Nephron (organoid): ENCODE data around the gene SELENOV.
A peak's percentile ranks its signal among the peaks of the same experiment; 100 is the strongest.

Experiments
- H3K27ac Mint-ChIP-seq, 3 experiments: 2 replicates each; pipeline ENCODE4 v1.8.0; 2020; ENCODE audit warnings: mixed read lengths in 3 of 3, mild to moderate bottlenecking in 2 of 3, moderate library complexity in 1 of 3
- H3K27me3 Mint-ChIP-seq: 2 replicates; pipeline ENCODE4 v1.8.0; 2021; ENCODE audit warnings: low read depth, mild to moderate bottlenecking, moderate library complexity, mixed read lengths
- H3K36me3 Mint-ChIP-seq: 2 replicates; pipeline ENCODE4 v1.8.0; 2020; ENCODE audit warnings: low read depth, mixed read lengths
- H3K4me1 Mint-ChIP-seq: 2 replicates; pipeline ENCODE4 v1.8.0; 2020; ENCODE audit warnings: mixed read lengths
- H3K4me3 Mint-ChIP-seq, 3 experiments: 2 replicates each; pipeline ENCODE4 v1.8.0; 2020; ENCODE audit warnings: mild to moderate bottlenecking in 3 of 3, mixed read lengths in 3 of 3, moderate library complexity in 2 of 3
- H3K9me3 Mint-ChIP-seq: 2 replicates; pipeline ENCODE4 v1.8.0; 2020; ENCODE audit warnings: mixed read lengths
- CTCF ChIP-seq, 3 experiments: fragments of 200-600 bp; sonication (generic); IDR thresholded peaks; one replicate each; pipeline ENCODE4 v1.5.0; 2021; ENCODE audit warnings: antibody characterized with exemption in 3 of 3; ENCODE audit not compliant: unreplicated experiment in 3 of 3

Gene SELENOV

GRCh38 chr19:39514840-39515550 is at the start of gene SELENOV:
Gene SELENOV (plus strand): TSS chr19:39515139. CDS start chr19:39515213, 74 bp downstream.
- H3K36me3 Mint-ChIP-seq, result no peaks in the 10 kb centered on the region
- no peak for TF ChIP-seq CTCF (IDR thresholded peaks at IDR 0.05; ENCODE audit: unreplicated experiment in 3 of 3)
- H3K9me3 Mint-ChIP-seq, result no peaks in the 10 kb centered on the region
- peak within 1 kb of the TSS in 2 of 3 experiments; percentile 38 to 48 for H3K27ac Mint-ChIP-seq
- peaks cover 71% of the 10 kb centered on the region for H3K27me3 Mint-ChIP-seq
- H3K4me1 Mint-ChIP-seq, result no peaks in the 10 kb centered on the region
- H3K4me3 Mint-ChIP-seq, result peak within 1 kb of the TSS; percentile 83 to 87 (median 84)

- H3K27me3 Mint-ChIP-seq, result no peaks in the 10 kb centered on the region
Observed at GRCh38 chr19:39465956-39466747, 48.8 kb upstream of the SELENOV start.

GRCh38 chr19:39467941-39468340 is 47.0 kb upstream of the SELENOV start:
- Mint-ChIP-seq H3K36me3 (peaks cover 71% of the 10 kb centered on the region), H3K27me3 (no peaks in the 10 kb centered on the region), H3K4me1 (no peaks in the 10 kb centered on the region), H3K27ac (no peak overlapping the region), H3K4me3 (no peak overlapping the region), H3K9me3 (no peaks in the 10 kb centered on the region)
- no peak for TF ChIP-seq CTCF (IDR thresholded peaks at IDR 0.05; ENCODE audit: unreplicated experiment in 3 of 3)

More at GRCh38 chr19:39465956-39466747, 48.8 kb upstream of the SELENOV start:
- Mint-ChIP-seq H3K27ac (no peak overlapping the region), H3K4me3 (no peak overlapping the region), H3K4me1 (no peaks in the 10 kb centered on the region), H3K9me3 (no peaks in the 10 kb centered on the region), H3K36me3 (peaks cover 70% of the 10 kb centered on the region)
- TF ChIP-seq CTCF (IDR thresholded peaks at IDR 0.05; ENCODE audit: unreplicated experiment in 3 of 3), result no peak

GRCh38 chr19:39469036-39469435 is 45.9 kb upstream of the SELENOV start:
- H3K27ac Mint-ChIP-seq, result no peak overlapping the region
- no peak overlapping the region for H3K4me3 Mint-ChIP-seq
- no peak for TF ChIP-seq CTCF (IDR thresholded peaks at IDR 0.05; ENCODE audit: unreplicated experiment in 3 of 3)
- H3K4me1 Mint-ChIP-seq, result no peaks in the 10 kb centered on the region
- H3K27me3 Mint-ChIP-seq, result no peaks in the 10 kb centered on the region
- H3K9me3 Mint-ChIP-seq, result no peaks in the 10 kb centered on the region
- H3K36me3 Mint-ChIP-seq, result peaks cover 65% of the 10 kb centered on the region

GRCh38 chr19:39469567-39469966 is 45.4 kb upstream of the SELENOV start:
- H3K4me3 Mint-ChIP-seq, result no peak overlapping the region
- peaks cover 70% of the 10 kb centered on the region for H3K36me3 Mint-ChIP-seq
- H3K4me1 Mint-ChIP-seq, result no peaks in the 10 kb centered on the region
- H3K27me3 Mint-ChIP-seq, result no peaks in the 10 kb centered on the region
- H3K9me3 Mint-ChIP-seq, result no peaks in the 10 kb centered on the region
- H3K27ac Mint-ChIP-seq, result no peak overlapping the region
- no peak for TF ChIP-seq CTCF (IDR thresholded peaks at IDR 0.05; ENCODE audit: unreplicated experiment in 3 of 3)
